Heart right ventricle (tissue), 16 donors: ENCODE data around the gene TBCB. TPM values are rescaled to one million over a fixed set of nuclear protein-coding genes. Genes with fewer than 3 reads are reported as not detected.

ENCODE experiments used
- ATAC-seq, 8 donors: fragments of 200-7000 bp; cut with Tn5 transposase; one replicate each; pipeline ENCODE4 v1.9.1; 2020; ENCODE audit warnings: mild to moderate bottlenecking in 8 of 8, moderate library complexity in 8 of 8, moderate number of reproducible peaks in 1 of 8
- DNase-seq, 2 donors: peaks; one replicate each; pipeline ENCODE4 v3.0.0-alpha.2; 2020
- H3K27ac ChIP-seq, 10 donors: fragments of 200-600 bp; sonication (generic) in 2 of 10; one replicate each; pipeline versions ENCODE4 v1.5.0 to v1.8.0; 2020 to 2022; ENCODE audit warnings: mild to moderate bottlenecking in 3 of 10
- H3K27me3 ChIP-seq, 7 donors: fragments of 200-600 bp; one replicate each; pipeline ENCODE4 v1.8.0; 2021 to 2022; ENCODE audit warnings: mild to moderate bottlenecking in 2 of 7
- H3K36me3 ChIP-seq, 9 donors: fragments of 200-600 bp; sonication (generic) in 1 of 9; one replicate each; pipeline versions ENCODE4 v1.5.0 to v1.8.0; 2020 to 2022; ENCODE audit warnings: mild to moderate bottlenecking in 2 of 9
- H3K4me1 ChIP-seq, 9 donors: fragments of 200-600 bp; sonication (generic) in 1 of 9; one replicate each; pipeline versions ENCODE4 v1.5.0 to v1.8.0; 2020 to 2022; ENCODE audit warnings: mild to moderate bottlenecking in 4 of 9
- H3K4me3 ChIP-seq, 10 donors: fragments of 200-600 bp; sonication (generic) in 2 of 10; one replicate each; pipeline versions ENCODE4 v1.5.0 to v1.8.0; 2020 to 2022; ENCODE audit warnings: mild to moderate bottlenecking in 7 of 10, moderate library complexity in 2 of 10
- H3K9me3 ChIP-seq, 11 donors: fragments of 200-600 bp in 10 of 11; sonication (generic) in 2 of 11; one replicate each; pipeline versions ENCODE4 v1.5.0 to v1.8.0; 2013 to 2022; ENCODE audit warnings: mild to moderate bottlenecking in 2 of 11, control low read depth in 1 of 11, moderate library complexity in 1 of 11
- CTCF ChIP-seq, 9 donors: fragments of 200-600 bp; sonication (generic) in 2 of 9; IDR thresholded peaks; one replicate each; pipeline versions ENCODE4 v1.5.0 to v1.8.0; 2021 to 2022; ENCODE audit warnings: antibody characterized with exemption in 9 of 9, mild to moderate bottlenecking in 5 of 9, moderate library complexity in 1 of 9
- WGBS, 2 donors: extraction: QIAGEN DNeasy Blood & Tissue Kit; methylation state at CpG; one replicate each; pipeline ENCODE4 v1.1.7; 2013; ENCODE audit warnings: inconsistent platforms in 1 of 2; 5-methylcytosine and 5-hydroxymethylcytosine counted together
- intact Hi-C, 10 donors: fragments of 100-400 bp; cut with DNase I; formaldehyde crosslinking; loops; one replicate each; pipeline versions ENCODE4 v1.11.1 to v1.14.2; 2022
- polyA plus RNA-seq, 2 donors: library from polyadenylated mRNA; stranded (reverse); fragments of 200-250 nt; gene quantifications; one replicate each; pipeline ENCODE4 v1.2.3, GENCODE V29; 2013
- total RNA-seq, 10 donors: library from RNA; stranded (reverse); fragmentation: NEBNext Ultra II Directional in 3 of 10; extraction: Animal tissue kit (Norgen Biotek cat#: 25700) in 3 of 10; gene quantifications; one replicate each; pipeline versions ENCODE4 v1.2.1 to v1.2.4, GENCODE V29; 2021 to 2023
- donor health status: Arrhythmogenic right ventricular cardiomyopathy.
- donor health status: ischemic (EF 13 %, LVEDD 7.1; RV severe dilation, severe dysfunction).
- donor health status: healthy with polysubstance abuse.
- donor health status: DM: no; HTN: yes; CAD: no.
- donor health status: DM: no; HTN: no; CAD: no.
- donor health status: ischemic (EF 25% LVEDD 6.9; RV normal size, moderate dysfunction).
- donor health status: ischemic (EF 25% LVEDD 5.7; RV mildly dilated, moderate dysfunction).
- donor health status: healthy.
- donor health status: DM: yes; HTN: yes; CAD: no.
- donor health status: Ischemic cardiomyopathy.
- donor health status: ischemic (EF 35%, LVEDD 5.7; RV mildly dilated, moderate dysfunction).
- donor health status: nonischemic (EF 11% LVEDD 7.7; RV severe dilation, severe dysfunction).
- donor health status: DM: yes; HTN: yes; CAD: no.
- donor health status: PGD.
- donor health status: ischemic (EF 29% LVEDD 5.4; RV normal size, mild dysfunction).
- donor health status: nonischemic (EF 23%, LVEDD 6.1; RV moderate dilation, normal function).

Gene TBCB
- total and polyA plus RNA-seq, 12 donors, result 73.0 to 193 (median 99.2) TPM

- H3K4me1 ChIP-seq, result peaks cover 9 to 49% (median 27%) of the 10 kb centered on the region in 9 donors
- ATAC-seq, result peak in 2 of 8 donors; percentile 0 to 15
- H3K36me3 ChIP-seq, result peaks cover 4 to 57% (median 48%) of the 10 kb centered on the region in 9 donors
- intact Hi-C loops, result no loop called here
- 44 to 60% methylated on average over 5 of the region's 5 CpGs for WGBS, 2 donors
- no peaks in the 10 kb centered on the region for H3K9me3 ChIP-seq
- TF ChIP-seq CTCF (IDR thresholded peaks at IDR 0.05), result no peak
- peak overlapping the region; percentile 92 to 100 (median 100) for H3K27ac ChIP-seq
- H3K27me3 ChIP-seq, result no peaks in the 10 kb centered on the region
- no peak for DNase-seq
- peak overlapping the region in 9 of 10 donors; percentile 58 to 94 (median 78) for H3K4me3 ChIP-seq
Measured at GRCh38 chr19:36150586-36150985, 35.3 kb downstream of the TBCB start.

GRCh38 chr19:36151144-36152018 lies 36.1 kb downstream of the TBCB start:
- H3K27me3 ChIP-seq, result no peaks in the 10 kb centered on the region
- peaks cover 0 to 49% (median 41%) of the 10 kb centered on the region in 9 donors for H3K36me3 ChIP-seq
- no peaks in the 10 kb centered on the region for H3K9me3 ChIP-seq
- no peak for TF ChIP-seq CTCF (IDR thresholded peaks at IDR 0.05)
- peak overlapping the region; percentile 92 to 100 (median 100) for H3K27ac ChIP-seq
- DNase-seq (peak; percentile 69 to 81), ATAC-seq (peak; percentile 66 to 83 (median 74))
- 17 to 18% methylated on average over 45 to 47 of the region's 47 CpGs for WGBS, 2 donors
- intact Hi-C loops, result loop anchor here in 2 of 10 donors (1.0 kb wide), 1 partner anchor 23 kb away; no protein-coding TSS in a partner anchor
- peak overlapping the region; percentile 58 to 94 (median 72) for H3K4me3 ChIP-seq
- peaks cover 9 to 57% (median 27%) of the 10 kb centered on the region in 9 donors for H3K4me1 ChIP-seq

DNA sequence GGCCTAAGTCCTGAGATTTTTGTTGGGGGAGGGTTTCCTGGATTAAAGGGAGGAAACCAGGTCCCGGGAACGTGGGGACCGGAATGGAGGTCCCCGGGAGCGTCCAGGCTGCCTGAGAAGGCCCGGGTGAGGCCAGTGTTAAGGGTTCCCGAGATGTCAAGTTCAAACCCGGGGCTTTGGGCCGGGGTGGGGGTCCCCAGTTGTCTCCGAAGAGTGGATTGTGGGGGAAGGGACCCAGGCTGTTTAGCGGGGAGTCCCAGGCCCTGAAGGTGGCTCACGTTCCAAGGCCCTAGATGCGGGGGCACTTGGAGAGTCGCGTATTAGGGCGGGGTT lies 36.7 kb downstream of the TBCB start:
- no peaks in the 10 kb centered on the region for H3K9me3 ChIP-seq
- ATAC-seq (peak in 1 of 8 donors; percentile 10), DNase-seq (no peak)
- peak overlapping the region; percentile 92 to 100 (median 100) for H3K27ac ChIP-seq
- intact Hi-C loops, result loop anchor here in 1 of 10 donors (1.0 kb wide), 1 partner anchor 24 kb away; no protein-coding TSS in a partner anchor
- peak overlapping the region; percentile 58 to 94 (median 72) for H3K4me3 ChIP-seq
- peaks cover 9 to 62% (median 27%) of the 10 kb centered on the region in 9 donors for H3K4me1 ChIP-seq
- H3K27me3 ChIP-seq, result no peaks in the 10 kb centered on the region
- peaks cover 0 to 43% (median 34%) of the 10 kb centered on the region in 9 donors for H3K36me3 ChIP-seq
- TF ChIP-seq CTCF (IDR thresholded peaks at IDR 0.05), result no peak
- 6 to 11% methylated on average over 16 of the region's 16 CpGs for WGBS, 2 donors

DNA sequence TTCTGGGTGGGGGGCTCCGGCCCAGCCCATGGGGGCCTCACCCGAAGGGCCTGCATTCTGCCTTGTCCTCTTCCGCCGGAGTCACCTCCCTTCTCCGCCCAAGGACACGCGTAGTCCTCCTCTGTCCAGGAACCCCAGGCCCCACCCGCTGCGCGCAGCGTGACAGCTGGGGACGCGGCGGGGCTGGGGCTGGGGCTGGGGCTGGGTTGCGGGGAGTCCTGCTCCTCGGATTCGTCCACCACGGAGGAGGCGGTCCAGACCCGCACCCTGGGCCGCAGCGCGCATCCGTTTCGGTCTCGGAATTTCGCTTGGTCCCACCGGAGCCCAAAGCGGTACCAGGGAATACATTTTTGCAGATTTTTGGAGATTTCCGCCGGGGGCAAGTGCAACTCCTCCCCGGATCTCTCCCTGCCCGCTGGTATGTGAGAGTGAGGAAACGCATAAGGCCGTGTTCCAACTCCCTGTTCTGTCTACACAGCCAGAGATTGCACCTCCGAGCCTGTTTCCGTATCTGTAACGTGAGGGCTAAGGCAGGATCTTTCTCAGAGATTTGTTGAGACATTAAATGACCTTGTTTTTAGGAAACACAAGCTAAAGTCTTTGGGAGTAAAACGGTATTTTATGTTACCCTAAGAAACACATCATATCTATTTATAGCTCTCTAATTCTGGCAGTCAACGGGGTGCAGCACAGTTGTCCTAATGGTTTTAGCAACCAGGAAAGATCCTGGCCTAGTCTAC lies 37.3 kb downstream of the TBCB start, which contains the start of gene COX7A1:
Gene COX7A1, minus strand, starts transcription at position 96 of the 740 bp plus-strand sequence. Its CDS starts 40 bp downstream, at position 56.
- Histone ChIP-seq H3K4me3 (peak within 1 kb of the TSS; percentile 58 to 94 (median 72)), H3K27ac (peak within 1 kb of the TSS; percentile 92 to 100 (median 100)), H3K4me1 (peaks cover 9 to 62% (median 27%) of the 10 kb centered on the region in 9 donors), H3K36me3 (peaks cover 0 to 38% (median 29%) of the 10 kb centered on the region in 9 donors), H3K27me3 (no peaks in the 10 kb centered on the region), H3K9me3 (no peaks in the 10 kb centered on the region)
- ATAC-seq (peak; percentile 88 to 95 (median 92)), DNase-seq (peak; percentile 86 to 87)
- no peak for TF ChIP-seq CTCF (IDR thresholded peaks at IDR 0.05)
- intact Hi-C loops, result loop anchor here in 1 of 10 donors (1.0 kb wide), 1 partner anchor 24 kb away; no protein-coding TSS in a partner anchor
- 2 to 4% methylated on average over 40 of the region's 40 CpGs for WGBS, 2 donors
